Measurements from ENCODE around the gene FOXD3.
A peak's percentile ranks its signal among the peaks of the same experiment; 100 is the strongest.

FOXD3 gene

DNA sequence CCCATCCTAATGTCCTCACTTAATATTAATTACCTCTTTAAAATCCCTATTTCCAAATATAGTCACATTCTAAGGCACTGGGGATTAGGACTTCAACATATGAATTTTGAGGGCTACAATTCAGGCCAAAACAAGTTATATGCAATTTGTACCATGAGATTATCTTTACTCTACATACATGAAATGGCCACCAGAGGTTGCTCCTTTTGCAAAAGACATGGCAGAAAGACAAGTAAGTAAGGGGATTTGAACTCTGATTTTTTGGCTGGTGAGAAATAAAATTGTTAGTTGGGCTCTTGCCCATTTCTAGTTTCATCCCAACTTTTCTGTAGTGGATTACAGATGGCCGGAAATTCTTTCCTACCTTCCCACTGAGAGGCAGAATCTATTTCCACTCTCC is 40.2 kb downstream of the FOXD3 start:
- DNase-seq, result no peak

GRCh38 chr1:63363014-63363413 is 40.6 kb downstream of the FOXD3 start:
- DNase-seq, result peak; percentile 19

GRCh38 chr1:63366908-63367214 is 44.5 kb downstream of the FOXD3 start:
- DNase-seq, result no peak

DNA sequence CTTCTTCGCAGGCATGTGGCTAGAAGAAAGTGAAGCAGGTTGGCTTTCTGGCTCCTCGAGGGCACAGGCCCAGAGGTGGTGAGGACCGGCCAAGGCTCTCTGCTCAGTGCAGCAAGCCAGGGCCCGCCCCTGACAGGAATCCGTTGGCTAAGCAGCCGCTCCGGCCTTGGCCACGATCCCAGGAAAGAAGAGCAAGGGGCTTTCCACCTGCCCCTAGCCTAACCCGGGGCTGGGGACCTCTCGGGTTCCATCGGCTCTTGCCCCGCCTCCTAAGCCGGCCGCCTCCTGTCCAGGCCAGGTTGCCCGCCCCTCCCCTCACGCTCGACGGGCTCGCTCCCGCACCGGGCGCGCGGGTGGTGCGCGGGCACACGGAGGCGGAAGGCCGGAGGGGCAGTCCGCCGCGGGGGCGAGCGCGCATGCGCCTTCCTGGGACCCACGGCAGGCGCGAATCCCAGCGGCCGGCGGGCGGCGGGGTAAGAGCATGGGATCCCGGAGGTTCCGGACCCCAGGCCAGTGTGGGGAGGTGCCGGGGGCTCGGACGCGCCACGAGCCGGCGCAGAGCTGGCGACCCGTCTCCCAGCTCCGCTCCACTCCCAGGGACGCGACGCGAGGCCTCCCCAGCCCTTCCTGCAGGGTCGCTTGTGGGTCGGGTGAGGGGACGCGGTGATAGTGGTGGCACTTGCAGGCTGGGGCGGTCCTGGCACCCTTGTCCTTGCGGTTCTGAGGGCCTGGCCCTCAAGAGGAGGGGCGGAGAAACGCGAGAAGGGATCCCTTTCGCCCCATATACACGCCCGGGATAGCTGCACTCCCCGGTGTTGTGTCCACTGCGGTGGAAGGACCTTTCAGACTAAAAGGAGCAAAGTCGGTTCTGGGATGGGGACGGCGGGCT is 45.1 kb downstream of the FOXD3 start, which contains the start of gene ALG6:
TSS of gene ALG6 (plus strand) at position 413 of the 889 bp plus-strand sequence. CDS start 3,351 bp downstream, outside the sequence.
- peak; percentile 94 for DNase-seq

- no peak for DNase-seq
Measured at GRCh38 chr1:63368131-63368530, 45.8 kb downstream of the FOXD3 start.

Measured in fibroblast of skin of scalp (primary cell).